Astrocyte (in vitro differentiated cells and primary cell): ENCODE results near the gene FAM149B1.

Source experiments
- EZH2 ChIP-seq: IDR thresholded peaks from 2 replicates; pipeline ENCODE4 v1.6.1; 2012; ENCODE audit warnings: mild to moderate bottlenecking, low read length, inconsistent platforms; ENCODE audit not compliant: insufficient read depth
- TF ChIP-seq, protein P1 (sequence below): IDR thresholded peaks from 2 replicates; pipeline ENCODE4 v1.5.1; 2011; ENCODE audit warnings: low read depth, mild to moderate bottlenecking, inconsistent platforms, low read length, moderate library complexity; ENCODE audit not compliant: insufficient read depth

DNA sequence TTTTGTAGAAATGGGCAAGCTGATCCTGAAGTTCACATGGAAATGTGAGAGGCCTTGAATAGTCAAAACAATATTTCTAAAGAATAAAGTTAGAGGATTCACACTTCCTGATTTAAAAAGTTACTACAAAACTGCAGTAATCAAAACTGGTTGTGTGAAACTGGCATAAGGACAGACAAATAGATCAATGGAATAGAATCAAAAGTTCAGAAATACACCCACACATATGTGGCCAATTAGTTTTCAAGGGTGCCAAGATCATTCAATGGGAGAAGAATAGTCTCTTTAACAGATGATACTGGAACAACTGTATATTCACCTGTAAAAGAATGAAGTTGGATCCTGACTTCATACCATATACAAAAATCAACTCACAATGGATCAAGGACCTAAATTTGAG is 51.5 kb downstream of the FAM149B1 start:
- TF ChIP-seq, protein P1, sequence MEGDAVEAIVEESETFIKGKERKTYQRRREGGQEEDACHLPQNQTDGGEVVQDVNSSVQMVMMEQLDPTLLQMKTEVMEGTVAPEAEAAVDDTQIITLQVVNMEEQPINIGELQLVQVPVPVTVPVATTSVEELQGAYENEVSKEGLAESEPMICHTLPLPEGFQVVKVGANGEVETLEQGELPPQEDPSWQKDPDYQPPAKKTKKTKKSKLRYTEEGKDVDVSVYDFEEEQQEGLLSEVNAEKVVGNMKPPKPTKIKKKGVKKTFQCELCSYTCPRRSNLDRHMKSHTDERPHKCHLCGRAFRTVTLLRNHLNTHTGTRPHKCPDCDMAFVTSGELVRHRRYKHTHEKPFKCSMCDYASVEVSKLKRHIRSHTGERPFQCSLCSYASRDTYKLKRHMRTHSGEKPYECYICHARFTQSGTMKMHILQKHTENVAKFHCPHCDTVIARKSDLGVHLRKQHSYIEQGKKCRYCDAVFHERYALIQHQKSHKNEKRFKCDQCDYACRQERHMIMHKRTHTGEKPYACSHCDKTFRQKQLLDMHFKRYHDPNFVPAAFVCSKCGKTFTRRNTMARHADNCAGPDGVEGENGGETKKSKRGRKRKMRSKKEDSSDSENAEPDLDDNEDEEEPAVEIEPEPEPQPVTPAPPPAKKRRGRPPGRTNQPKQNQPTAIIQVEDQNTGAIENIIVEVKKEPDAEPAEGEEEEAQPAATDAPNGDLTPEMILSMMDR: no peak
- TF ChIP-seq EZH2: no peak
